ENCODE measurements around the gene PCDHA1. TPM values are rescaled to one million over a fixed set of nuclear protein-coding genes. Genes with fewer than 3 reads are reported as not detected.

PCDHA1 gene
- total RNA-seq, 1 experiment from 2014 or later = 0.45 TPM

DNA sequence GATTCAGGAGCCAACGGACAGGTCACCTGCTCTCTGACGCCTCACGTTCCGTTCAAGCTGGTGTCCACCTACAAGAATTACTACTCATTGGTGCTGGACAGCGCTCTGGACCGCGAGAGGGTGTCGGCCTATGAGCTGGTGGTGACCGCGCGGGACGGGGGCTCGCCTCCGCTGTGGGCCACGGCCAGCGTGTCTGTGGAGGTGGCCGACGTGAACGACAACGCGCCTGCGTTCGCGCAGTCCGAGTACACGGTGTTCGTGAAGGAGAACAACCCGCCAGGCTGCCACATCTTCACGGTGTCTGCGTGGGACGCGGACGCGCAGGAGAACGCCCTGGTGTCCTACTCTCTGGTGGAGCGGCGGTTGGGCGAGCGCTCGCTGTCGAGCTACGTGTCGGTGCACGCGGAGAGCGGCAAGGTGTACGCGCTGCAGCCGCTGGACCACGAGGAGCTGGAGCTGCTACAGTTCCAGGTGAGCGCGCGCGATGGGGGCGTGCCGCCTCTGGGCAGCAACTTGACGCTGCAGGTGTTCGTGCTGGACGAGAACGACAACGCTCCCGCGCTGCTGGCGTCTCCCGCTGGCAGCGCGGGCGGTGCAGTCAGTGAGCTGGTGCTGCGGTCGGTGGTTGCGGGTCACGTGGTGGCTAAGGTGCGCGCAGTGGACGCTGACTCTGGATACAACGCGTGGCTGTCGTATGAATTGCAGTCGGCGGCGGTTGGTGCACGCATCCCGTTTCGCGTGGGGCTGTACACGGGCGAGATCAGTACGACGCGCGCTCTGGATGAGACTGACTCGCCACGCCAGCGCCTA is 71.4 kb downstream of the PCDHA1 start:
- TF ChIP-seq EZH2 (IDR thresholded peaks at IDR 0.05; ENCODE audit: borderline replicate concordance, low read depth, low read length, poor library complexity, severe bottlenecking) = no peak
- no peak for TF ChIP-seq CTCF (conservative IDR thresholded peaks at IDR 0.05; ENCODE audit: low read depth, low read length)
- Histone ChIP-seq H3K27me3 (replicated peaks; ENCODE audit: insufficient read depth, low read depth, low read length, poor library complexity) (no peaks in the 10 kb centered on the region), H3K27ac (ENCODE audit: low read depth, low read length, poor library complexity, severe bottlenecking) (no peak overlapping the region), H3K4me3 (ENCODE audit: low read depth, low read length, poor library complexity, severe bottlenecking) (no peak overlapping the region), H3K36me3 (ENCODE audit: insufficient read depth, low read length, poor library complexity, severe bottlenecking) (peaks cover 6% of the 10 kb centered on the region), H3K4me1 (ENCODE audit: insufficient read depth, low read length, poor library complexity, severe bottlenecking) (peaks cover 5% of the 10 kb centered on the region), H3K9me3 (ENCODE audit: low read depth, low read length, poor library complexity, severe bottlenecking) (no peaks in the 10 kb centered on the region)
- ChIA-PET CTCF (no interaction called here), POLR2A (ENCODE audit: low non-redundant PET) (no interaction called here)
- DNase-seq (ENCODE audit: low spot score) = no peak
- BruUV-seq (replicated peaks) = no TSS peak
- intact Hi-C loops (cut with micrococcal nuclease; ENCODE audit: unreplicated experiment) = no loop called here

DNA sequence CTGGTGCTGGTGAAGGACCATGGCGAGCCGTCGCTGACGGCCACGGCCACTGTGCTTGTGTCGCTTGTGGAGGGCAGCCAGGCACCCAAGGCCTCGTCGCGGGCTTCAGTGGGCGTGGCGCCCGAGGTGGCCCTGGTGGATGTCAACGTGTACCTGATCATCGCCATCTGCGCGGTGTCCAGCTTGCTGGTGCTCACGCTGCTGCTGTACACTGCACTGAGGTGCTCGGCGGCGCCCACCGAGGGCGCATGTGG is 72.0 kb downstream of the PCDHA1 start:
- TF ChIP-seq EZH2 (IDR thresholded peaks at IDR 0.05; ENCODE audit: borderline replicate concordance, low read depth, low read length, poor library complexity, severe bottlenecking) (no peak), CTCF (conservative IDR thresholded peaks at IDR 0.05; ENCODE audit: low read depth, low read length) (no peak)
- CTCF ChIA-PET = no interaction called here
- H3K27me3 ChIP-seq (replicated peaks; ENCODE audit: insufficient read depth, low read depth, low read length, poor library complexity) = no peaks in the 10 kb centered on the region
- intact Hi-C loops (cut with micrococcal nuclease; ENCODE audit: unreplicated experiment) = no loop called here
- no TSS peak for BruUV-seq (replicated peaks)
- DNase-seq (ENCODE audit: low spot score) = no peak
- peaks cover 6% of the 10 kb centered on the region for H3K36me3 ChIP-seq (ENCODE audit: insufficient read depth, low read length, poor library complexity, severe bottlenecking)
- H3K9me3 ChIP-seq (ENCODE audit: low read depth, low read length, poor library complexity, severe bottlenecking) = no peaks in the 10 kb centered on the region
- POLR2A ChIA-PET (ENCODE audit: low non-redundant PET) = no interaction called here
- no peak overlapping the region for H3K27ac ChIP-seq (ENCODE audit: low read depth, low read length, poor library complexity, severe bottlenecking)
- H3K4me3 ChIP-seq (ENCODE audit: low read depth, low read length, poor library complexity, severe bottlenecking) = no peak overlapping the region
- peaks cover 5% of the 10 kb centered on the region for H3K4me1 ChIP-seq (ENCODE audit: insufficient read depth, low read length, poor library complexity, severe bottlenecking)

GRCh38 chr5:140862441-140863295 is 76.7 kb downstream of the PCDHA1 start:
- H3K27ac ChIP-seq (ENCODE audit: low read depth, low read length, poor library complexity, severe bottlenecking) = no peak overlapping the region
- peaks cover 6% of the 10 kb centered on the region for H3K36me3 ChIP-seq (ENCODE audit: insufficient read depth, low read length, poor library complexity, severe bottlenecking)
- no peaks in the 10 kb centered on the region for H3K4me1 ChIP-seq (ENCODE audit: insufficient read depth, low read length, poor library complexity, severe bottlenecking)
- POLR2A ChIA-PET (ENCODE audit: low non-redundant PET) = no interaction called here
- no peak for DNase-seq (ENCODE audit: low spot score)
- CTCF ChIA-PET = no interaction called here
- H3K27me3 ChIP-seq (replicated peaks; ENCODE audit: insufficient read depth, low read depth, low read length, poor library complexity) = no peaks in the 10 kb centered on the region
- no TSS peak for BruUV-seq (replicated peaks)
- TF ChIP-seq CTCF (conservative IDR thresholded peaks at IDR 0.05; ENCODE audit: low read depth, low read length) = no peak
- no peak for TF ChIP-seq EZH2 (IDR thresholded peaks at IDR 0.05; ENCODE audit: borderline replicate concordance, low read depth, low read length, poor library complexity, severe bottlenecking)
- H3K4me3 ChIP-seq (ENCODE audit: low read depth, low read length, poor library complexity, severe bottlenecking) = no peak overlapping the region
- intact Hi-C loops (cut with micrococcal nuclease; ENCODE audit: unreplicated experiment) = no loop called here
- no peaks in the 10 kb centered on the region for H3K9me3 ChIP-seq (ENCODE audit: low read depth, low read length, poor library complexity, severe bottlenecking)

Measured in A673 (cell line).